HepG2 (cell line): ENCODE measurements around the gene ADGRF1. TPM values are rescaled to one million over a fixed set of nuclear protein-coding genes. Genes with fewer than 3 reads are reported as not detected.

Experiments used
- ATAC-seq: fragments of 200-7000 bp; cut with Tn5 transposase; 3 replicates; pipeline ENCODE4 v1.9.1; 2020; ENCODE audit warnings: mild to moderate bottlenecking, moderate library complexity
- BruUV-seq: library from RNA; stranded (reverse); fragments of 400-500 nt; replicated peaks from 2 replicates; lab custom pipeline; 2021; lab: Mats Ljungman, UMichigan
- CTCF ChIA-PET: fragments of 300-600 bp; formaldehyde crosslinking; extraction: SDS; loops from one replicate; lab custom pipeline; 2021; ENCODE audit warnings: low total read pairs, inconsistent platforms, low intra/inter-chr PET ratio; lab: Yijun Ruan, JAX
- POLR2A ChIA-PET: fragments of 350-600 bp; sonication (Branson Sonifier 250); formaldehyde crosslinking; loops from one replicate; lab custom pipeline; 2020; ENCODE audit warnings: antibody characterized with exemption, inconsistent platforms; lab: Yijun Ruan, JAX
- DNase-seq: peaks from one replicate; pipeline ENCODE4 v3.0.0-alpha.2; 2015; ENCODE audit warnings: low spot score
- FAIRE-seq: peaks from 3 replicates; lab custom pipeline; 2011; peaks lifted over from hg19 to GRCh38; lab: Jason Lieb, UNC
- H2AFZ ChIP-seq: one replicate; pipeline ENCODE4 v1.6.1; 2011; ENCODE audit warnings: low read length, inconsistent platforms
- H3K27ac ChIP-seq: fragments of 300-600 bp; 3 replicates; pipeline ENCODE4 v1.8.0; 2011; ENCODE audit warnings: mixed run types, mild to moderate bottlenecking, mixed read lengths, low read length, inconsistent platforms; ENCODE audit not compliant: insufficient read depth; ENCODE audit errors: extremely low read length
- H3K27me3 ChIP-seq, 2 experiments: fragments of 200-600 bp in 1 of 2; 2 replicates in 1 of 2; 3 replicates in 1 of 2; pipeline versions ENCODE4 v1.6.0 to v1.8.0; 2011; ENCODE audit warnings: low read length in 2 of 2, mild to moderate bottlenecking in 2 of 2, moderate library complexity in 2 of 2, inconsistent platforms in 1 of 2; ENCODE audit not compliant: insufficient read depth in 2 of 2, control insufficient read depth in 1 of 2
- H3K36me3 ChIP-seq, 2 experiments: fragments of 200-600 bp in 1 of 2; replicated peaks in 1 of 2; 2 replicates in 1 of 2; 3 replicates in 1 of 2; pipeline versions ENCODE4 v1.5.1 to v1.8.0; 2011; ENCODE audit warnings: low read length in 2 of 2, inconsistent platforms in 1 of 2; ENCODE audit not compliant: insufficient read depth in 2 of 2, control insufficient read depth in 1 of 2
- H3K4me1 ChIP-seq: 2 replicates; pipeline ENCODE4 v1.5.1; 2012; ENCODE audit warnings: low read length, inconsistent platforms; ENCODE audit not compliant: insufficient read depth
- H3K4me2 ChIP-seq: 2 replicates; pipeline ENCODE4 v1.6.0; 2011; ENCODE audit warnings: low read depth, low read length, inconsistent platforms
- H3K4me3 ChIP-seq, 3 experiments: fragments of 200-600 bp in 1 of 3; sonication (generic), shearing (Covaris generic) in 1 of 3; replicated peaks in 1 of 3; 2 replicates each; pipeline ENCODE4 v1.5.1; 2011 to 2016; ENCODE audit warnings: low read length in 3 of 3, inconsistent platforms in 2 of 3, low read depth in 2 of 3, mild to moderate bottlenecking in 2 of 3, control low read depth in 1 of 3, mixed read lengths in 1 of 3; ENCODE audit not compliant: insufficient read depth in 1 of 3
- H3K79me2 ChIP-seq: one replicate; pipeline ENCODE4 v1.6.1; 2011; ENCODE audit warnings: low read length, inconsistent platforms; ENCODE audit not compliant: insufficient read depth
- H3K9ac ChIP-seq: 2 replicates; pipeline ENCODE4 v1.6.0; 2011; ENCODE audit warnings: mild to moderate bottlenecking, low read depth, low read length, inconsistent platforms; ENCODE audit not compliant: insufficient read depth
- H3K9me3 ChIP-seq: 2 replicates; pipeline ENCODE4 v1.5.1; 2012; ENCODE audit warnings: mild to moderate bottlenecking, low read length
- H4K20me1 ChIP-seq: 2 replicates; pipeline ENCODE4 v1.6.0; 2011; ENCODE audit warnings: inconsistent platforms, mild to moderate bottlenecking, low read length, moderate library complexity; ENCODE audit not compliant: insufficient read depth
- CCDC6 ChIP-seq: sonication (generic); formaldehyde crosslinking; IDR thresholded peaks from 2 replicates; pipeline ENCODE4 v1.8.1; 2022; ENCODE audit warnings: mild to moderate bottlenecking, missing genetic modification reagents, moderate library complexity
- CENPX ChIP-seq: sonication (generic); formaldehyde crosslinking; IDR thresholded peaks from 2 replicates; pipeline ENCODE4 v1.9.0; 2021; ENCODE audit warnings: mild to moderate bottlenecking, missing genetic modification reagents, moderate library complexity
- CHCHD3 ChIP-seq: sonication (generic); formaldehyde crosslinking; IDR thresholded peaks from 2 replicates; pipeline ENCODE4 v1.8.0; 2022; ENCODE audit warnings: mild to moderate bottlenecking, missing genetic modification reagents, moderate library complexity
- MAFK ChIP-seq, 2 experiments: IDR thresholded peaks in 1 of 2; conservative IDR thresholded peaks in 1 of 2; 2 replicates each; pipeline ENCODE4 v1.6.1; 2011; ENCODE audit warnings: improper control_type of control experiment in 2 of 2, low read length in 2 of 2
- MLLT10 ChIP-seq: sonication (generic); formaldehyde crosslinking; IDR thresholded peaks from 2 replicates; pipeline ENCODE4 v1.4.0; 2020; ENCODE audit warnings: missing genetic modification reagents
- REL ChIP-seq: sonication (generic); formaldehyde crosslinking; conservative IDR thresholded peaks from 2 replicates; pipeline ENCODE4 v1.8.0; 2022; ENCODE audit warnings: mild to moderate bottlenecking, missing genetic modification reagents, moderate library complexity
- SRY ChIP-seq: sonication (generic); formaldehyde crosslinking; IDR thresholded peaks from 2 replicates; pipeline ENCODE4 v1.8.0; 2022; ENCODE audit warnings: mild to moderate bottlenecking, missing genetic modification reagents
- TBP ChIP-seq: sonication (generic); formaldehyde crosslinking; IDR thresholded peaks from 2 replicates; pipeline ENCODE4 v1.5.0; 2020; ENCODE audit warnings: missing genetic modification reagents
- THAP11 ChIP-seq: IDR thresholded peaks from 2 replicates; pipeline ENCODE4 v1.6.1; 2016; ENCODE audit warnings: missing biosample characterization, missing genetic modification reagents
- ZBTB1 ChIP-seq: sonication (generic); formaldehyde crosslinking; IDR thresholded peaks from 2 replicates; pipeline ENCODE4 v1.4.0; 2020; ENCODE audit warnings: missing genetic modification reagents, borderline replicate concordance
- ZNF10 ChIP-seq: sonication (generic); formaldehyde crosslinking; IDR thresholded peaks from 2 replicates; pipeline ENCODE4 v1.4.0; 2020; ENCODE audit warnings: mild to moderate bottlenecking, low read depth, missing genetic modification reagents, borderline replicate concordance
- ZNF430 ChIP-seq: sonication (generic); formaldehyde crosslinking; IDR thresholded peaks from 2 replicates; pipeline ENCODE4 v1.9.0; 2021; ENCODE audit warnings: mild to moderate bottlenecking, missing genetic modification reagents
- ZNF44 ChIP-seq: sonication (generic); formaldehyde crosslinking; IDR thresholded peaks from 2 replicates; pipeline ENCODE4 v1.5.1; 2020; ENCODE audit warnings: mild to moderate bottlenecking, missing genetic modification reagents
- ZNF546 ChIP-seq: sonication (generic); formaldehyde crosslinking; conservative IDR thresholded peaks from 2 replicates; pipeline ENCODE4 v1.8.1; 2023; ENCODE audit warnings: mild to moderate bottlenecking, missing genetic modification reagents
- ZNF552 ChIP-seq: sonication (generic); formaldehyde crosslinking; IDR thresholded peaks from 2 replicates; pipeline ENCODE4 v1.9.0; 2022; ENCODE audit warnings: missing genetic modification reagents, mild to moderate bottlenecking, borderline replicate concordance
- ZNF570 ChIP-seq: sonication (generic); formaldehyde crosslinking; IDR thresholded peaks from 2 replicates; pipeline ENCODE4 v1.4.0; 2020; ENCODE audit warnings: mild to moderate bottlenecking, missing genetic modification reagents, borderline replicate concordance
- WGBS: methylation state at CpG from one replicate; pipeline ENCODE4 v1.1.6; 2017; ENCODE audit warnings: low lambda C conversion rate; 5-methylcytosine and 5-hydroxymethylcytosine counted together
- in situ Hi-C: cut with HindIII; loops from 2 replicates; pipeline ENCODE4 v1.10.0; 2017; ENCODE audit warnings: low pct_unique_long_range_greater_than_20kb; ENCODE audit not compliant: extremely low pct_ligation_motif_present
- intact Hi-C: fragments of 100-400 bp; cut with micrococcal nuclease; formaldehyde crosslinking; loops from one replicate; pipeline ENCODE4 v1.10.0; 2022; ENCODE audit not compliant: unreplicated experiment
- polyA plus RNA-seq, 8 experiments: library from polyadenylated mRNA; depleted of rRNA in 3 of 8; stranded (reverse) in 7 of 8; unstranded in 1 of 8; fragments of >200 nt; fragmentation: Illumina TruSeq in 4 of 8; extraction: Trizol in 4 of 8; gene quantifications; 2 replicates each; pipeline versions ENCODE4 v1.2.1 to v1.2.3, GENCODE V29; 2011 to 2016; ENCODE audit warnings: low read depth in 4 of 8, missing spikeins in 1 of 8, mixed read lengths in 1 of 8; ENCODE audit not compliant: insufficient read depth in 1 of 8
- total RNA-seq, 5 experiments: library from RNA; depleted of rRNA; stranded (reverse); fragments of >200 nt; fragmentation: Illumina TruSeq; extraction: Trizol; gene quantifications; 2 replicates each; pipeline ENCODE4 v1.2.3, GENCODE V29; 2016; ENCODE audit warnings: low read depth in 1 of 5
- TF ChIP-seq, protein P1 (sequence below): sonication (generic); formaldehyde crosslinking; IDR thresholded peaks from 2 replicates; pipeline ENCODE4 v1.5.1; 2020; ENCODE audit warnings: mild to moderate bottlenecking, moderate library complexity, missing genetic modification reagents
- TF ChIP-seq, protein P2 (sequence below): sonication (generic); formaldehyde crosslinking; IDR thresholded peaks from 2 replicates; pipeline ENCODE4 v1.4.0; 2020; ENCODE audit warnings: missing genetic modification reagents, borderline replicate concordance
- TF ChIP-seq, protein P3 (sequence below): IDR thresholded peaks from 2 replicates; pipeline ENCODE4 v1.6.1; 2018; ENCODE audit warnings: missing genetic modification reagents
- TF ChIP-seq, protein P4 (sequence below): sonication (generic); formaldehyde crosslinking; conservative IDR thresholded peaks from 2 replicates; pipeline ENCODE4 v1.4.0; 2020; ENCODE audit warnings: missing genetic modification reagents

The ADGRF1 gene
- total and polyA plus RNA-seq, 2 of the 13 experiments (the other 11 are each of a cell fraction or from before 2014, with no cell fraction given), result not detected

DNA sequence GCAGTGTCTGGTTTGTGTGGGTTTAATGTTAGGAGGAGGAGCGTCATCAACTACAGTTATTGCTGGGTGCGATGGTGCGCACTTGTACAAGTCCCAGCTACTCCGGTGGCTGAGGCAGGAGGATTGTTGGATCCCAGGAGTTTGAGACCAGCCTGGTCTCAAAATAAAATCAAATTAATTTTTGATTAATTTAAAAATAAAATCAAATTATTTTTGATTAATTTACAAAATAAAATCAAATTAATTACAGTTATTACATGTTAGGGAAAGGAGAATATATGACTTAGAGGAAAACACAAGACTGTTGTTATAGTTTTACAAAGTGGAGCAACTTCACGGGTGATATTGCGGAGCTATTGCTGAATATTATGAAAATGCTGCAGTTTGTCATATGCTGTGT, 85.7 kb downstream of the ADGRF1 start (continued):
- TF ChIP-seq, protein P1, sequence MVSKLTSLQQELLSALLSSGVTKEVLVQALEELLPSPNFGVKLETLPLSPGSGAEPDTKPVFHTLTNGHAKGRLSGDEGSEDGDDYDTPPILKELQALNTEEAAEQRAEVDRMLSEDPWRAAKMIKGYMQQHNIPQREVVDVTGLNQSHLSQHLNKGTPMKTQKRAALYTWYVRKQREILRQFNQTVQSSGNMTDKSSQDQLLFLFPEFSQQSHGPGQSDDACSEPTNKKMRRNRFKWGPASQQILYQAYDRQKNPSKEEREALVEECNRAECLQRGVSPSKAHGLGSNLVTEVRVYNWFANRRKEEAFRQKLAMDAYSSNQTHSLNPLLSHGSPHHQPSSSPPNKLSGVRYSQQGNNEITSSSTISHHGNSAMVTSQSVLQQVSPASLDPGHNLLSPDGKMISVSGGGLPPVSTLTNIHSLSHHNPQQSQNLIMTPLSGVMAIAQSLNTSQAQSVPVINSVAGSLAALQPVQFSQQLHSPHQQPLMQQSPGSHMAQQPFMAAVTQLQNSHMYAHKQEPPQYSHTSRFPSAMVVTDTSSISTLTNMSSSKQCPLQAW (CRISPR knock-in tag), result no peak
- TF ChIP-seq MAFK (conservative IDR thresholded peaks at IDR 0.05 in 1 of 2, IDR thresholded peaks at IDR 0.05 in 1 of 2; ENCODE audit: low read length in 2 of 2) (no peak), CHCHD3 (no peak)
- TF ChIP-seq, protein P2, sequence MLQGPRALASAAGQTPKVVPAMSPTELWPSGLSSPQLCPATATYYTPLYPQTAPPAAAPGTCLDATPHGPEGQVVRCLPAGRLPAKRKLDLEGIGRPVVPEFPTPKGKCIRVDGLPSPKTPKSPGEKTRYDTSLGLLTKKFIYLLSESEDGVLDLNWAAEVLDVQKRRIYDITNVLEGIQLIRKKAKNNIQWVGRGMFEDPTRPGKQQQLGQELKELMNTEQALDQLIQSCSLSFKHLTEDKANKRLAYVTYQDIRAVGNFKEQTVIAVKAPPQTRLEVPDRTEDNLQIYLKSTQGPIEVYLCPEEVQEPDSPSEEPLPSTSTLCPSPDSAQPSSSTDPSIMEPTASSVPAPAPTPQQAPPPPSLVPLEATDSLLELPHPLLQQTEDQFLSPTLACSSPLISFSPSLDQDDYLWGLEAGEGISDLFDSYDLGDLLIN (CRISPR knock-in tag), result no peak

DNA sequence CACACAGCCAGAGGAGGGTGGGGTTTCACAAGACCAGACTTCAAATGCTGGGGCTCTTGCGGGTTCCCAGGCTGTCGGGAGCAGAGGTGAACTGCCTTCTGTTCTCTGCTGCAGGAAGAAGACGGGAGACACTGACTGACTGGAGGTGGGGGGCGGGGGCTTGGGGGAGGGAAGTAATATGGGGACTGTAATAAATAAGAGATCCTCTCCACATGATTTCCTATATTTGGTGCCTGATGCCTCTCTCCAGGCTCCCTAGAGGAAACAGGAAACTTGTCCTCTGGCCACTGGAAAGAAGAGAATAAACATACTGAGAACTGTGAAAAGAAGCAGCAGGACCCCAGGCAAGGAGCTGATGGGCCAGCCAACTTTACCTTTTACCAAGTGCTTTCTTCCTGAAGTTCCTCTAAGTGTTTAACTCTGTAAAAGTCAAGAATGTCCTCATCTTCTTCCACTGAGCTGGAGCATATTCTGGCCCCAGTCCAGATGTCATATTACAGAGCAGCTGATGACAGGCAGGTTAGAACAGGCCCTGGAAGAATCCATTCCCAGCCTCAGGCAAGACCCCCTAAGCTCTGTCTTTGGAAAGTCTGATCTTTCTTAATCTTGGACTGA, 87.2 kb downstream of the ADGRF1 start:
- ATAC-seq, result no peak
- Histone ChIP-seq H3K9me3 (no peaks in the 10 kb centered on the region), H2AFZ (no peak overlapping the region), H3K4me1 (peaks cover 1% of the 10 kb centered on the region; the same call in 1 of the 2 replicates), H3K9ac (no peak overlapping the region), H3K4me3 (no peak overlapping the region), H3K27me3 (peaks cover 4 to 51% of the 10 kb centered on the region in 2 experiments; a peak in 3 of 5 replicates), H3K79me2 (no peaks in the 10 kb centered on the region), H3K4me2 (no peak overlapping the region), H3K27ac (no peak overlapping the region), H3K36me3 (no peaks in the 10 kb centered on the region), H4K20me1 (no peaks in the 10 kb centered on the region)
- intact Hi-C loops, result no loop called here
- in situ Hi-C loops, result no loop called here
- WGBS, result 1% methylated on average over 4 of the region's 4 CpGs
- POLR2A ChIA-PET, result no interaction called here
- no peak for DNase-seq
- BruUV-seq, result no TSS peak
- no peak for FAIRE-seq
- CTCF ChIA-PET, result no interaction called here
- no peak for TF ChIP-seq ZNF570 (CRISPR knock-in tag)
- no peak for TF ChIP-seq ZBTB1
- TF ChIP-seq MLLT10 (CRISPR knock-in tag), result no peak
- TF ChIP-seq, protein P3, sequence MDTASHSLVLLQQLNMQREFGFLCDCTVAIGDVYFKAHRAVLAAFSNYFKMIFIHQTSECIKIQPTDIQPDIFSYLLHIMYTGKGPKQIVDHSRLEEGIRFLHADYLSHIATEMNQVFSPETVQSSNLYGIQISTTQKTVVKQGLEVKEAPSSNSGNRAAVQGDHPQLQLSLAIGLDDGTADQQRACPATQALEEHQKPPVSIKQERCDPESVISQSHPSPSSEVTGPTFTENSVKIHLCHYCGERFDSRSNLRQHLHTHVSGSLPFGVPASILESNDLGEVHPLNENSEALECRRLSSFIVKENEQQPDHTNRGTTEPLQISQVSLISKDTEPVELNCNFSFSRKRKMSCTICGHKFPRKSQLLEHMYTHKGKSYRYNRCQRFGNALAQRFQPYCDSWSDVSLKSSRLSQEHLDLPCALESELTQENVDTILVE (CRISPR knock-in tag), result no peak
- TF ChIP-seq ZNF44 (CRISPR knock-in tag), result no peak
- no peak for TF ChIP-seq ZNF10 (CRISPR knock-in tag)
- no peak for TF ChIP-seq ZNF552 (CRISPR knock-in tag)
- no peak for TF ChIP-seq ZNF546 (CRISPR knock-in tag)
- TF ChIP-seq, protein P4, sequence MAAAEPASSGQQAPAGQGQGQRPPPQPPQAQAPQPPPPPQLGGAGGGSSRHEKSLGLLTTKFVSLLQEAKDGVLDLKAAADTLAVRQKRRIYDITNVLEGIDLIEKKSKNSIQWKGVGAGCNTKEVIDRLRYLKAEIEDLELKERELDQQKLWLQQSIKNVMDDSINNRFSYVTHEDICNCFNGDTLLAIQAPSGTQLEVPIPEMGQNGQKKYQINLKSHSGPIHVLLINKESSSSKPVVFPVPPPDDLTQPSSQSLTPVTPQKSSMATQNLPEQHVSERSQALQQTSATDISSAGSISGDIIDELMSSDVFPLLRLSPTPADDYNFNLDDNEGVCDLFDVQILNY, result no peak
- TF ChIP-seq REL (CRISPR knock-in tag), result no peak
- no peak for TF ChIP-seq TBP
- no peak for TF ChIP-seq CCDC6 (CRISPR knock-in tag)
- no peak for TF ChIP-seq SRY (CRISPR knock-in tag)
- no peak for TF ChIP-seq CENPX (CRISPR knock-in tag)
- no peak for TF ChIP-seq ZNF430 (CRISPR knock-in tag)
- TF ChIP-seq THAP11 (CRISPR knock-in tag), result no peak
